GM12891 (cell line): ENCODE data around the gene PRKN.

Experiments
- DNase-seq: peaks from one replicate; pipeline ENCODE4 v3.0.0; 2011; ENCODE audit warnings: low spot score; ENCODE audit not compliant: insufficient read length
- FAIRE-seq: peaks from 2 replicates; lab custom pipeline; 2011; peaks lifted over from hg19 to GRCh38; lab: Jason Lieb, UNC
- PAX5 ChIP-seq: IDR thresholded peaks from 2 replicates; pipeline ENCODE4 v1.6.1; 2011; ENCODE audit warnings: low read length, moderate library complexity, mild to moderate bottlenecking; ENCODE audit not compliant: insufficient read depth, severe bottlenecking
- POLR2A ChIP-seq: IDR thresholded peaks from 2 replicates; pipeline ENCODE4 v1.6.1; 2011; ENCODE audit warnings: low read depth, low read length, control low read depth
- POLR2AphosphoS5 ChIP-seq: IDR thresholded peaks from 2 replicates; pipeline ENCODE4 v1.6.1; 2011; ENCODE audit warnings: low read depth, low read length, control low read depth
- POU2F2 ChIP-seq: IDR thresholded peaks from 2 replicates; pipeline ENCODE4 v1.6.1; 2011; ENCODE audit warnings: low read depth, mild to moderate bottlenecking, control low read depth, low read length, moderate library complexity
- SPI1 ChIP-seq: IDR thresholded peaks from 2 replicates; pipeline ENCODE4 v1.6.1; 2011; ENCODE audit warnings: low read depth, low read length, control low read depth
- TAF1 ChIP-seq: IDR thresholded peaks from 2 replicates; pipeline ENCODE4 v1.6.1; 2011; ENCODE audit warnings: low read depth, low read length, control low read depth

PRKN gene

DNA sequence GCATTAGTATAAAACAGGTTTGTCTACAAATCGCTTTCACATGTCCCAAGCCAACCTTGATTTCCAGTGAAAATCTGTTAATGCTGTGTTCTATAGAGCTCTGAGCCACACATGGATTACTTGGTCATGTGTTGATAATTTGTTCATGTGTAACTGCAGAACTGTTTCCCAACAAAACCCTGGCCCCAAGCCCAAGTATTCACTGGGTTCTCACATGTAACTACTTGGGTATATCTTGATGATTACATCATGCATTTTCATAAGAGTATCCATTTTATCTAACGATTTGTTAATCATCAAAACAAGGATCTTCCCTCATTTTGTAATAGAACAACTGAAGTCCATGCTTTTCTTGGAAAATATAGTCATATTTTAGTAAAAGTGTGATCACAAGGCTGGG, 657.6 kb downstream of the PRKN start:
- FAIRE-seq (no peak), DNase-seq (no peak)
- TF ChIP-seq TAF1 (no peak), POU2F2 (no peak), POLR2A (no peak), PAX5 (no peak), SPI1 (no peak), POLR2AphosphoS5 (no peak)

DNA sequence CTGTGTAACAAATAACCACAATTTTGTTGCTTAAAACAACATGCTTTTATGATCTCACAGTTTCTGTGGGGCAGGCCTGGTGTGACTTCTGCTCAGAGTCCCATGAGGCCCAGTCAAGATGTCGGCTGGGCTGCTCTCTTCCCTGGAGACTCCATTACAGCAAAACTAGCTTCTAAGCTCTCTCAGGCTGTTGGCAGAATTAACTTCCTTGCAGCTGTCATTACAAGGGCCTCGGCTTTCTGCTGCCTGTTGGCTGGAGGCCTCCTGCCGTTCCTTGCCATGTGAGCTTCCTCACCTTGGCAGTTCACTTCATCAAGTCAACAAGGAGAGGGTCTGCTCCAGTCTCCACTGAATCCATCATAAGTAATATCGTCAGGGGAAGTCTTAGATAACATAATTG, 659.2 kb downstream of the PRKN start:
- FAIRE-seq (no peak), DNase-seq (no peak)
- TF ChIP-seq SPI1 = no peak
- TF ChIP-seq POLR2AphosphoS5 = no peak
- no peak for TF ChIP-seq TAF1
- no peak for TF ChIP-seq PAX5
- TF ChIP-seq POU2F2 = no peak
- no peak for TF ChIP-seq POLR2A

- TF ChIP-seq POLR2AphosphoS5 (no peak), POLR2A (no peak), SPI1 (no peak), PAX5 (no peak), POU2F2 (no peak), TAF1 (no peak)
- DNase-seq = no peak
- FAIRE-seq = no peak
Measured at GRCh38 chr6:162063666-162064065, 663.9 kb downstream of the PRKN start.

DNA sequence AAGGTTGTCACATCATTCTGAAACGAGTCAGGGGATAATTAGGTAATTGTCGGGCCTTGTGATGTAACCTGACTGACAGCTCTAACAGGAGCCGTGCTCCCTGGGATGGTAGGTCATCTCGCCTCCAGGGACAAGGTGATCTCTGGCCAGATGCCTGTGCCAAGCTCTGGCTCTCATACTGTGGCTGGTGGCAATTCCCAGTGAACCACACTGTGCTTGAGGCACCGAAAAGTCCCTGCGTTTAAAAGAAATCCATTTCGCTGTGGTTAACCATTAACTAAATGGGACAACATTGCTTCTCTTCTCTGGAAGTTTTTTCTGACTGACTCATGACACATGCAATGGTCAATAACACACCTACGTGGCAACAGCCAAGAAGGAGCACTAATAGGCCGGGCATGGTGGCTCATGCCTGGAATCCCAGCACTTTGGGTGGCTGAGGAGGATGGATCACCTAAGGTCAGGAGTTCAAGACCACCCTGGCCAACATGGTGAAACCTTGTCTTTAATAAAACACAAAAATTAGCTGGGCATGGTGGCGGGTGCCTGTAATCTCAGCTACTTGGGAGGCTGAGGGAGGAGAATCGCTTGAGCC, 669.2 kb downstream of the PRKN start:
- no peak for FAIRE-seq
- no peak for DNase-seq
- TF ChIP-seq POLR2AphosphoS5 (no peak), POLR2A (no peak), SPI1 (no peak), TAF1 (no peak)

DNA sequence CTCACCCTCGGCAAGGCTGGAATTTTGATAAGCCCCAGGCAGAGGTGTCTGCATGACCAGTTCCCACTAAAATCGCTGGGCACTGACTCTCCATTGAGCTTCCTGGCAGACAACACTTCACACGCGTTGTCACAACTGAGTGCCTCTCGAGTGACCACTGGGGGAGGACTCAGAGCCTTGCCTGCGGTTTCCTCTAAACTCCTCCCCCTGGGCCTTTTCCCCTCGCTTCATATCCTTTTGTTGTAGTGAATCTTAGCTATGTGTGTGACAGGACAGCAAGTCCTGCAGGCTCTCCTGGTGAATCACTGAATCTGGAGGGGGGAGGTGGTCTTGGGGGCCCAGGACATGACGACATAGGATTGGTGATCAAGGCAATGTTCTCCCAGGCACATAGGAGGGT, 670.8 kb downstream of the PRKN start:
- DNase-seq (no peak), FAIRE-seq (no peak)

GRCh38 chr6:162056061-162056460, 671.5 kb downstream of the PRKN start:
- DNase-seq (no peak), FAIRE-seq (peak; percentile 58)
- no peak for TF ChIP-seq TAF1
- no peak for TF ChIP-seq POLR2A
- TF ChIP-seq POLR2AphosphoS5 = no peak
- TF ChIP-seq POU2F2 = no peak
- TF ChIP-seq PAX5 = no peak
- TF ChIP-seq SPI1 = no peak

More for the DNA sequence above, 670.8 kb downstream of the PRKN start:
- TF ChIP-seq TAF1 (no peak), PAX5 (no peak), POU2F2 (no peak), POLR2AphosphoS5 (no peak)

GRCh38 chr6:162055365-162055764, 672.2 kb downstream of the PRKN start:
- DNase-seq (no peak), FAIRE-seq (no peak)
- no peak for TF ChIP-seq PAX5
- no peak for TF ChIP-seq TAF1
- TF ChIP-seq POLR2A = no peak
- no peak for TF ChIP-seq POLR2AphosphoS5
- TF ChIP-seq POU2F2 = no peak
- no peak for TF ChIP-seq SPI1

GRCh38 chr6:162053084-162053483, 674.5 kb downstream of the PRKN start:
- FAIRE-seq (no peak), DNase-seq (no peak)
- TF ChIP-seq PAX5 (no peak), SPI1 (no peak), POU2F2 (no peak)

DNA sequence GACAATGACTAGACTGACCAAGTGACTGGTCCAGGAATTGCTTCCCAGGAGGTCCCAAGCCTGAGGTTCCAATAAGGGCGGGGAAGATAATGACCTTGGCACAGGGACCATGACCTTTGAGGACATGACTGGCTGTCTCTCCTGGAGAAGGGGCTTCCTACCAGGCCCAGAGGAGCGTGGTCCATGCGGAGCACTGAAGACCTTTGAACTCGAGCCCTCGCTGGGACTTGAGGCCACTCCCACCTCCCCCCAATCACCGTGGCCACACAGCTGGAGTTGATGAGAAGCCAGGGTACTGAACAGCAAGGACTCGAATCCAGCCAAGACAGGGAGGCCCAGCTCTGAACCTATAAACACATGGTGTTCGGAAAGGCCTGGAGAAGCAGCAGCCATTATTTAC, 677.0 kb downstream of the PRKN start:
- FAIRE-seq = no peak
- no peak for TF ChIP-seq PAX5
- no peak for TF ChIP-seq POU2F2
- no peak for TF ChIP-seq SPI1
- TF ChIP-seq TAF1 = no peak
- TF ChIP-seq POLR2A = no peak
- TF ChIP-seq POLR2AphosphoS5 = no peak
- no peak for DNase-seq

DNA sequence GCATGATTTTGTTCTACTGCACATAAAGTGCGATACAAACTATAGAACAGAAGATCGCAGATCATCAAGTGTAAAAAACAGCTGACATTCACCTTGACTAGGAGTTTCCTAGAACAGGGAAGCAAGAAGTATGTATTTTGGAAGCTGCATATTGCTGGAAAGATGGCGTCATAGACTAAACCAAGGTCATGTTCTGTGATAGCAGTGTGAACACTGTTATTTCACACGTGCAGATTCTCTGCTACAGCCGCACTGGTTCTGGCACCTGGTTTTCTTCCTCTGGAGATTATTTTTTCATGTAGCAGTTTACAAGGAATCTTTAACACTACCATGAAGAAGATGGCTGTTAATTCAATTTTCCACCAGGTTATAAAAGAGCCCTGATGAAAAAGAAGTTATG, 681.2 kb downstream of the PRKN start:
- DNase-seq (no peak), FAIRE-seq (no peak)
- TF ChIP-seq POU2F2 (no peak), SPI1 (no peak), TAF1 (no peak), POLR2AphosphoS5 (no peak), PAX5 (no peak), POLR2A (no peak)
